ENCODE results near the gene C2orf81.
A peak's percentile ranks its signal among the peaks of the same experiment; 100 is the strongest.
"Not testable (repeated sequence)": the region's sequence is repeated elsewhere in the genome, so short reads cannot be mapped to it uniquely, and the experiment has no call there.

C2orf81 gene

DNA sequence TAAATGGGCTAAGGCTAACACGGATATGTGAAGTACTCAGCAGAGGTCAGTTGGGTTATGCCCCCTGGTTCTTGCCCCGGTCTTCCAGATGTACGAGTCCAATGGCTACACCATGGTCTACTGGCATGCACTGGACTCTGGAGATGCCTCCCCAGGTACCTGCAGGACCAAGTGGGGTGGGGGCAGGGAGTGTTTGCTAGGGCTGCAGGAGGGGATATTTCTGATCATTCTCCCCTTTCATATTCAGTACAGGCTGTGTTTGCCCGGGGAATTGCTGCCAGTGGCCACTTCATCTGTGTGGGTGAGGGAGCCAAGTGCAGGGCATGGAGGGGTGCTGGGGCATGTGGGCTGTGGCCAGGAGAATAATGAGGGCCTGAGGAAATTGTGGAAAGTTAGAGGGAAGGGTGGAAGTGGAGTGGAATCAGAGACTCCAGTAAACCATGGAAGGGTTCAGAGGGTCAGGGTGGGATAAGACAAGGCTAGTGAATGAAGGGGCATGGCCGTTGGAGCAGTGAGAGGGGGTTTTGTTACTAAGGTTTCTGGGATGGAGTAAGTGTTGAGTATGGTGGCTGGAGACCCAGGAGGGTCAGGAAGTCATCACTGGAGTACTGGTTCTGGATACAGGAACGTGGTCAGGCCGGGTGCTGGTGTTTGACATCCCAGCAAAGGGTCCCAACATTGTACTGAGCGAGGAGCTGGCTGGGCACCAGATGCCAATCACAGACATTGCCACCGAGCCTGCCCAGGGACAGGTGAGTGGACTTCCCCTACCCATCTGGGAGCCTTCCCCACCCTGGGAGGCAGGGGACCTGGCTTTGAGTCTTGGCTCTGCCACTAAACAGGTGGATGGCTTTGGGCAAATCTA lies 2.0 kb upstream of the C2orf81 start:
- DNase-seq = no peak

DNA sequence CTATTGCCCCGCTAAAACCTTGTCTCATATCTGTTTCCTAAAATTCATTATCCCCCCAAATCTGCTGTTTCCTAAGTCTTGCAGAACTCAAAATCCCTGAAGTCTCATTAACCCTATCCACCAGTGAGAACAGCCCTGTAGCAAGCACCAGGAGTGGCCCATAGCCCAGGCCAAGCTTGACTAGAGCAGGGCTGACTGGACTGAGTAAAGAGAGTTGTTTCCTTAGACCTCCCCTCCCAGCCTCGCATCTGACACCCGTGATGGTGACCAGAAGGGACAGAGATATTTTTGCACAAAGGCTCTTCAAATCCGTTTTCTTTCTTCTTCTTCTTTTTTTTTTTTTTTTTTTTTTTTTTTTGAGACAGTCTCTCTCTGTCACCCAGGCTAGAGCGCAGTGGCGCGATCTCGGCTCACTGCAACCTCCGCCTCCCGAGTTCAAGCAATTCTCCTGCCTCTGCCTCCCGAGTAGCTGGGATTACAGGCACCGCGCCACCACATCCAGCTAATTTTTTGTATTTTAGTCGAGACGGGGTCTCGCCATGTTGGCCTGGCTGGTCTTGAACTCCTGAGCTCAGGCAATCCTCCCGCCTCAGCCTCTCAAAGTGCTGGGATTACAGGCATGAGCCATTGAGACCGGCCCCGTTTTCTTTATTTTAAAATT lies 846 bp downstream of the C2orf81 start:
- not testable (repeated sequence) for DNase-seq

DNA sequence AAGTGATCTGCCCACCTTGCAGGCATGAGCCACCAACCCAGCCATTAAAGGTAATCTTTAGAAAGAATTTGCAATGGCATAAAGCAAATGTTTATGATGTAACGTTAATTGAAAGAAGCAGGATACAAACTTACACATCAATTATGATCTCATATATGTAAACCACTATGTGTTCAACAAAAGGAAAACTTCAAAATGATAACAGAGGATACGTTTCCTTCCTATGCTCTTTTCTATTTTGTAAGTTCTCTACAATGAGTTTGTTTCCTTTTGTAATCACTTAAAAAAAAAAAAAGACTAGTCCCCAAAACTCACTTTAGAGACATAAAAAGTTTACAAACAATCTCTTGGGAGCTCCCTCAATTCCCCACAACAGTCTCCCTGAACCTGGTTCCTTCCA lies 1.4 kb downstream of the C2orf81 start:
- no peak for DNase-seq

DNA sequence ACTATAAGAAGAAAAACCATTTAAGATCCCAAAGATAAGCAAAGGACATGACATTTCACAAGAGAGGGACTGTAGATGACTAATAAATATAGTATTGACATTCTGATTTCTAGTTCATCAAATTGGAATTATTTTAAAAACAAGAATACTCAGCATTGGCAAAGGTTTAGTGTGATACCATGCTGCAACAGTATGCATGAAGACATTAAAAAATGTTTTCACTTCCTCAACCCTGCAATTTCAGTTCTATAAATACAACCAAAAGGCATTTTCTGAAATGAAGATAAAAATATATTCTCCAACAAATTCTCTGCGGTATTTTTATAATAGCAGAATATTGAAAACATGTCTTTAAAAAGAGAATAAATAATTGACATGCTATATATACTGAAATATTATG lies 2.1 kb downstream of the C2orf81 start:
- no peak for DNase-seq

DNA sequence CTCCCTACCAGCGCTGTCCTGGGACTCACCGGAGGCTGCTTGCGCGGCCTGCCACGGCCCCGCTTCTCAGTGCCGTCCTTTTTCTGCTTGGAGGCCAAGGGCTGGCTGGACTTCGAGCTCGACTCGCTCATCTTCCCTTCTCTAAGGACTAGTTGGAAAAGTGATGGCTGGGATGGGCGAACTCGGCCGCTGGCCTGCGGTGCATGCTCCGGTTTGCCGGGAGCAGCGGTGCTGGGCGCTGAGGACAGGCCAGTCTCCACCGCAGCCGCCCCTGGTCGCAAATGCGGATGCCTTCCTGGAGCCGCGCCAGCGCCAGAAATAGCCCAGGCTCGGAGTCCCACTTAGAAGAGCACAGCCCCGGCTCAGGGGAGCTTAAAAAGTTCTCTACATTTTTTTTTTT lies 3.1 kb downstream of the C2orf81 start:
- DNase-seq = no peak

DNA sequence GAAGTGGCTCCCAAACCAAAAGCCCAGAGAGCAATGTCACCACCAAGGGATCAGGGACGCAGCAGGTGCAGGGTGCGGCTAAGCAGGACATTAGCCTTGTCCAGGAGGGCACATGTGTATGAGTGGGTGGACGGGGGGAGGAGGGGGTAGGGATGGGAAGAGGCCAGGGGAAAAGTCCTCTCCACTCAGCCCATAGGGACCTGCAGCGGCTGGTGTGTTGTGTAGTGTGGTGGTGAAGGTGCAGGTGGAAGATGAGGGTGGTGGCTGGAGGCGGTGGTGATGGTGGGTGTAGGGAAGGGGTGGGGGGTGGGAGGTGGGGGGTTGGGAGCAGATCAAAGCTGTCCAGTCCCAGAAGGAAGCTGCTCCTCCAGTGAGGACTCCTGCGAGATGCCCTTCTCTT lies 3.7 kb downstream of the C2orf81 start:
- no peak for DNase-seq

DNA sequence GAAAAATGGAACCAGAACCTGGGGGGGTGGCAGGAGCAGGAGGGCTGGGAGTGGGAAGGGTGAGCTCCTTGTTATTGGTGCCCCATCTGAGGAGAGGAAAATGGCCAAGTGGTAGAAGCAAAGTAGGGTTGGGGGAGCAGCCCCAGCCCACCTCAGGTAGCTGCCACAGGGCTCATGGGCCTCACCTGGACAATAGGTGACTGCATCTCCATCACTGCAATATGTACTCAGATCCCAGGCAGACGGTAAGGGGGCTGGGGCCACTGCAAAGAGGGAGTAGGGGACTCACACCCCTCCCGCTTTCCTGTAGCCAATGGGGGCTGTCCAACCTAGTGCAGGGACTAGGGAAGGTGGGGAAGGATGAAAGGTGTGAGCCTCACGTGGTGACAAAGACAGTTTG lies 4.2 kb downstream of the C2orf81 start:
- no peak for DNase-seq

DNA sequence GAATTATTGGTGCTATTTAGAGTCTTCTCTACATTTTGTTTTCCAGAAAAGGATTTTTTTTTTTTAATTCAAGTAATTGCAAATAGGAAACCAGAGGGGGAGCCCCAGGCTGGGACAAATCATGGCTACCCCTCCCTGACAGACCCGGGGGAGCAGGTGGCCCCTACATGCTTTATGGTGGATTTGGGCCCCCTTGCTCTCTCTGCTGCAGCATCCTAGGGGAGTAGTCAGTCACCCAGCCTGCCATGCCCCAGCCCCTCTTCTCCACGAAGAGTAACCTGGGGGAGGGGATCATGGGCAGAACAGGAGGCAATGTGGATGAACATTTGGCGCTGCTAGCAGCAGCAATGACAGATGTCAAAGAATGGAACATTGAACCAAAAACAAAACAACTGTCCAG lies 4.6 kb downstream of the C2orf81 start:
- peak; percentile 68 for DNase-seq

DNA sequence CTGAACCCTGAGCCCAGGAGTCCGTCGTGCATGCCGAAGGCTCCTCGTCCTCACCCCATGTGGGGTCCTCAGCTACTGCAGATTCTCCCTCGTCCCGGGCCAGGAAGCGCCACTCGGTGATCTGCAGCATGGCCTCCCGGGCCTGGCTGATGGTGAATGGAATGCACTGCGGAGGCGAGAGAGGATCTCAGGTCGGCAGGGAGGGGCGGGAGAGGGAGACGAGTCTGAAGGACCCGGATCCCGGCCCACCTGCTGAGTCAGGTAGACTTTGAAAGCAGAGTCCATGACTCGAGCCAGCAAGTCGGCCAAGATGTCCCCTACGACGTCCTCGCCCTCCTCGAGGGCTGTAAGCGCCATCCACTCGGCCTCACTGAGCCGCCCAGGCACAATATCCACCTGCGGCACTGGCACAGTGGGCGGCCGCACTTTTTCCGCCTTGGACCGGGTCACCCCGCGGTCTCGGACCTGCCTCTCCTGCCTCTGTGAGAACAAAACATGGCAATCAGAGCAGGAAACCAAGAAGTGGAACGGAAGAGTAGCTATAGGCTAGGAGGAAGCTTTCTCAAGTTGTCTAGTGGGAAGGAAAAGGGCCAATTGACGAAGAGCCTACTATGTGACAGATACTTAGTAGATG lies 5.5 kb downstream of the C2orf81 start:
- no peak for DNase-seq

DNA sequence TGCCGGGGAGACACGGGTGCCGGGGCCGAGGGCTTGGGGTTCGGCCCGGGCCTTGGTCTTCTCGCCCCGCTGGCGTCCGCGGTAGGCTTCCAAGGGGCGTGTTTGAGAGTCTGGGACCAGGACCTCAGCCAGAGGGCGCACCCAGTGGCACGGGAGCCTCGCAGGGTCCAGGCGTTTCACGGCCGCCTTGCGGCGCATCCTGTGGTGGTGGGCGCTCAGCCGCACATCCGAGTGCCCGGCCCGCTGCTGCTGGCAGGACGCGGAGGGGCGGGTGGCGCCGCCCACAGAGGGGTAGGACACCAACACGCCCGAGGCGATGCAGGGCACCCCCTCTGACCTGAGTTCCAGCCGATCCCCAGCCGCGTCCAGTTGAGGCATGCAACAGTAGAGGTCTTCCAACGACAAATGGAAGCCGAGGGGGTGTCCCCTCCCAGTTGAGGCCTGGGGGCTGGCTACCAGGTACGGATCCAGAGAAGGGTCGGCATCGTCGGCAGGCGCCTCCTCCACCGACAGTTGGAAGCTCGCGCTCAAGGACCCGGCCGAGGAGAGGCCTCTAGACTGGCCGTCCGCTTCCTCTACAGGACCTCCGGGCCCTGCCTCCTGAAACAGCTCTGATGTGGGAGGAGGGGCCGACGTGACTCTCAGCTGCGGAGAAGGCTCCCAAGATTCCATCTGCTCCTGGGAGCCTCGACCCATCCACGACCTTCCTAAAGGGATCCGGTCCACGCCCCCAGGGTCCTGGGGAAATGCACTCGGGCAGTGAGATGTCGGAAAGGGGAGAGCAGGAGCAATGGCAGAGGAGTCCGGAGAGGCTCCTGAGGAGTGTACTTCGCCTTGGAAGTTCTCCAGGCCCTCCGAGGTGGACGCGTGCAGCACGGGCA lies 6.3 kb downstream of the C2orf81 start:
- DNase-seq = no peak

DNA sequence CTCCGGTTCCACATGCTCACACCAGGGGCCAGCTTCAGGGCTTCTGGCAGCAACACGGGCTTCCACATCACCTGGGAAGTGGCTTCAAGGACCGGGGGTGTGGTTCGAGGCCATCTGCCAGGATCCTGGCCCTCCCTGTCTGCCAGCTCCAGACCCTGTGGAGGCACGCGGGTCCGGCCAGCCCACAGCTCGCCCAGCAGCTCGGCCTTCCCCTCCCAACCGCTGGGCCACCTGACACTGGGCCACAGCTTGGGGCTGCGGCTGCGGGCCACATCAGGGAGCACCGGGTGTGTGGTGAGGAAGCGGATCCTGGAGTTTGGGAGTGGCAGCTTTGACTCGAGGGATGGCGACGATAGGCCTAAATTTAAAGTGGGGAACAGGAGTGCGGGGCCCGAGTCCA lies 7.0 kb downstream of the C2orf81 start:
- no peak for DNase-seq

DNA sequence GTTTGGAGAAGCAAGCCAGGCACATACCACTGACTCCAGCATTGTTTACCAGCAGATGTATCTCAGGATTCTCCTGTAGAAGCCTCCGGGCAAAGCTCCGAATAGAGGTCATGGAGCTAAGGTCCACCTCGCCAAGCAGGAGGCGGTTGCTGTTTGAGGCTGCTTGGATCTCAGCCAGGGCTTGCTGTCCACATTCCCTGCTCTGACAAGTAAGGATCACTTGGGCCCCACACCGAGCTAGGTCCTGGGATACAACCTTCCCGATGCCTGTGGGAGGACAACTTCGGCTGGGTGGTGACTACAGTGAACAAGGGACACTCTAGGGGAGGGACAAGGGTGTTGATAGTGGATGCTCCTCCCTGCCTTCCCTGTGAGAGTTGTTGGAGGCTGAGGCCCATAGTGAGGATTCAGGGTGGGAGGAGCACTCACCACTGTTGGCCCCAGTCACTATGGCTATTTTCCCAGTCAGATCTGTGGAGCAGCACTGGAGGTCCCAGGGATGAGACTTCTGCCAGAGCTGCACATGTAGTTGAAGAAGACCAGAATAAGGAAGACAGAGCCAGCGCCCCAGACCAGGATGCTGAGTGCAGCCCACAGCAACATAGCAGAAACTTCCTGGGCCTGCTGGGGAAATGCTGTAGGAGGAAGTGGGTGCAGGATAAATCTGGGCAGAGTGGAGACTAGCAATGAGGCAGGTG lies 8.3 kb downstream of the C2orf81 start:
- no peak for DNase-seq

DNA sequence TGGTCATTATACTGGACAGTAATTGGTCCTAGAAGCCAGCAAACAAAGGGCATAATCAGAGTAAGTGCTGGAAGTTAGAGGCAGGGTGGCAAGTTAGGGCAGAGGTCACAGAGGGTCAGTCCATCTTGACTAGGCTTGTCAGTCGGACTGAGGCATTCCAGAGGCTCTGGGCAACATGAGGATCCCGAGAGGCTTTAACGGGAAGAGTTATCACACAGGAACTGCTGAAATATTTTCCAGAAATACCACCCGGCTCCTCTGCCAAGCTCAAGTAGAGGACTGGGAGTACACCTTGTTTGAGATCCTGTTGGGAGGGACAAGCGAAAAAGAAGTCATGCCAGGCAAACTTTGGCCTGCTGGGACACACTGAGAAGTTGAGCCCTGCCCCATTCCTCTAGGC lies 13.7 kb downstream of the C2orf81 start:
- no peak for DNase-seq

DNA sequence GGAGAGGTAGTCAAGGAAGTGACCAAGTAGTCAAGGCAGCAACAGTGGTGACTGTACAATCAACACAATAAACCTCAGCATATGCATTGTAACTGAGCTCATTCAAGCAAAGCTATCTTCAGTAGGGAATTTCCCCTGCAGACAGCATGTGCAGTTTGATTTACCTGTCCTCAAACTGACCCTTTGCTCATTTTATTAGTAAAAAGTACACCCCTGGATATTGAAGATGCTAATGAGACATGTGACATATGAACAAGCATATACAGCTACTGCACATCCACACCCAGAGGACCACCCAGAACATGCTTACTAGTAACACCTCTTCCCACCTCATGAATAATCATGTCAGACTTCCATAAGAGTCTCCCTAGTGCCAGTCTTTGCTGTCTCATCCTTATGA lies 15.4 kb downstream of the C2orf81 start:
- no peak for DNase-seq

DNA sequence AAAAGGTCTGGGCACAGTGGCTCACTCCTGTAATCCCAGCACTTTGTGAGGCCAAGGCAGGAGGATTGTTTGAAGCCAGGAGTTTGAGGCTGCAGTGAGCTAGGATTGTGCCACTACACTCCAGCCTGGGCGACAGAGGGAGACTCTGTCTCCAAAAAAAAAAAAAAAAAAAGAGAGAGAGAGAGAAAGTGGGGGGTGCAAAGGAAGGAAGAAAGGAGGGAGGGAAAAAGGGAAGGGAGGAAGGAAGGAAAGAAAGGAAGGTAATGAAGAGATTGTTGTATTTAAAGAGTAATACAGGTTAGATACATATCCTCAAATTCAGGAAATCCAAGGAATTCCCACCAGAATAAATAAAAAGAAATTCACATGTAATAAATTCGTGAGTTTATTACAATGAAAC lies 19.5 kb downstream of the C2orf81 start:
- no peak for DNase-seq

DNA sequence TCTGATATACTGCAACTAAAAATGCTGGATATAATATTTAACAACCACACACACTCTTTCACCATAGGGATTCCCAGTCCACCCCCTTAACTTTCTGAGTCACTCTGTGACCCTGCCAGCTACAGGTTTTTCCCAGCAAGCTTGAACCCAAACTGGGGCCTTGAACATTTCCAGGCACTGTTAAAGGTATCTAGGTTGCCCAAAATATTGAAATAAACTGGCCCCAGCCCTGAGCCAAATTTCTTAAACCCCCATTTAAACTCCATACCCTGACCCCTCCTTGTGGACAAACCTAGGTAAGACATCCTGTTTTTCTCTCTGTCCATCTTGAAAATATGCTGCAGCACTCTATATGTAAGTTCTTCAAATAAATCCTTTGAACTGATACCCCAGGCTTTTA lies 21.6 kb downstream of the C2orf81 start:
- DNase-seq = no peak

DNA sequence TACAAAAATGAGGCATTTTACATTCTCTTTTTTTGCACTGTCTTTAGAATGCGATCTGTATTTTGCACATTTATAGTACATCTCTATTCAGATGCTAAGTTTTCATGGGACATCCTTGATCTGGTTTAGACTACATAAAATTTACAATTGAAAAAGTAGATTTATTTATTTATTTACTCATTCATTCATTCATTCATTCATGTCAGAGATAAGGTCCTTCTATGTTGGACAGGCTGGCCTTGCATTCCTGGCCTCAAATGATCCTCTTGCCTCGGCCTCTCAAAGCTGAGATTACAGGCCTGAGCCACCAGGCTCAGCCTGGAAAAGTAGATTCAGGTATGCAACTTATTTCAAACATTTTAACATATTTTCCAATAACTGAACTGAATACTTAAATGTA lies 25.3 kb downstream of the C2orf81 start:
- DNase-seq = no peak

DNA sequence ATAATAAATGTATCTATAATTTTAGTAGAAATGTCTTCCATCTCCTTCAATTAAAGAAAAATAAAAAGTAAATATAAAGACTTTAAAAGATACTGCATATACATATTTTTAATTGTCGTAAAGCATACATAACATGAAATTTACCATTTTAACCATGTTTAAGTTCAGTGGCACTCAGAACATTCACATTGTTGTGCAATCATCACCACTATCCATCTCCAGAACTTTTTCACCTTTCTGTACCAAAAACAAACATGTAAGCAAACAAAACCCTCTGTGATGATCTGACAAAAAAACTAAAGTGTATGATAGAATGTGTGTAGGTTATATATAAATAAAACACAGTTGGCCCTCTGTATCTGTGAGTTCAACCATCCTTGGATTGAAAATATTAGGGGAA lies 27.9 kb downstream of the C2orf81 start:
- DNase-seq = no peak

DNA sequence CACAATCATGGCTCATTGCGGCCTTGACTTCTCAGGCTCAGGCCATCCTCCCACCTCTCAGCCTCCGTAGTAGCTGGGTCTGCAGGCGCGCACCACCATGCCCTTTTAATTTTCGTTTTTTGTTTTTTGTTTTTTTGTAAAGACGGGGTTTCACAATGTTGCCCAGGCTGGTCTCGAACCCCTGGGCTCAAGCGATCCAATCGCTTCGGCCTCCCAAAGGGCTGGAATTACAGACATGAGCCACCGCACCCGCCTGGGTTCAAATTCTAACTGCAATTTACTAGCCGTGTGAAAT lies 29.0 kb downstream of the C2orf81 start:
- no peak for DNase-seq

DNA sequence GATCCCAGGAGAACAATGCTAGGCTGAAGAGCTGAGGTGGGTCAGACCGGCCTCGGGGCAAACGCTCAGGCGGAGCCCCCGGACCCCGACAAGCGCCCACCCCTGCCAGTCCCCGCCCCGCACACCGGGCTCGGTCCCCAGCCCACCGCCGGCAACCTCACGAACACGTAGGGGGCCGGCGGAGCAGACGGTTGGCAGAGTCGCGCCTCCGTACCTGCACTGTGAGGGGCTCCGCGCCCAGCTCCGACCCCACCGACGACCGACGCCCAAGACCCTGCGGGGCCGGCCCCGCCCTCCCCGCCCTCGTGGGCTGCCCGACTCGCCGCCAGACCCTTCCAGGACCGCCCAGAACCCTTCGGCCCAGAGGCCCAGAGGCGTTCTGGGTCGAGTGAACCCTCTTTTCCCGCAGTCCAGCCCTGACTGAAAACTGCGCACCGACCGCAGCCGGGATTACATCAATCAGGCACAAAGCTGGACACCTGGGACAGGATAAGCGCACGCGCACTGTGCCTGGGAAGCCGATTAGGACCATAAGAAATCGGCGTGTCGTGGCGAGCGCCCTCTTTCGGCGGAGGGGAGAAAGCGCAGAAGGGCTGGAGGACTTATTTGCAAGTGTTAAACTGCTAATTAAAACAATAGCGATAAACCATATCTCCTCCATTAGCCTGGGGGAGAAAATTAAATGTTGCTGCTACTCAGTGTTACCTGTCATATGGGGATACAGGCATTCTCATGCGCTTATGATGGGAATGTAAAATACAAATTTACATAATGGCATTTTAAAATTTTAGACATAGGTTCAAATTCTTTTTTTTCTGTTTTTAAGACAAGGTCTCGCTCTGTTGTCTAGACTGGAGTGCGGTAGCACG lies 29.6 kb downstream of the C2orf81 start:
- peak; percentile 93 for DNase-seq

DNA sequence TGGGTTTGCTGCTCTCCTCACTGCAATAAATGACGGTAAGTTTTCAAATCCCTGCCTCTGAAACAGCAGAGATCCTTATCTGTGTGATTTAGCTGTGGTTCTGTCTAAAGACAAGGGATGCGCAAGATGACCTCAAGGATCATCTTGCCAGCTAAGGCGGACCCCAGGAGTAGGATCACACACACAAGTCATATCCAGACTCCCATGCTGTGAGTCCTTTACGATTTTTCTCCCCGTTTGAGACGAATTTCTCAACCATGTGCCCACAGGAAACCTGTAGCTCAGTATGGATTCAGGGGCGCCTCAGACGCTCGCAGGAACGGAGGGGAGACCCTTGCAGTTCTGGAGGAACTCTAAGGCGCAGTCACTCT lies 30.2 kb downstream of the C2orf81 start:
- peak; percentile 26 for DNase-seq

DNA sequence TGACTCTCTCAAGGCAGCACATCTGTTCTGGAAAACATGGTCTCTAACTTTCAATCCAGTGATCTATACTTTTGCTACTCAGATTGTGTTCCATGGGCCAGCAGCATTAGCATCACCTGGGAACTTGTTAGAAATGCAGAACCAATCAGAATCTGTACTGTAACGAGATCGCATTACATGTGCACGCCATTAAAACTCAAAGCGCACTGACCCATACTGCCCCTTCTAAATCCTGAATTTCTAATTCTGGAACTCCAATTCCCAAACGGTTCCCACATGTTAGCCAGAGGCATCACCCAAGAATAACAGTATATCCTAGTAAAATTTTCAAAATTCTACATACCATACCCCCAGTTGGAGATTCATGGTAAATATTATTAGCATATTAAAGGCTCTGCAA lies 30.8 kb downstream of the C2orf81 start:
- no peak for DNase-seq

Data from NCI-H2171 treated with DMSO at 0.1 percent for 48 hours (cell line).